HG03469 (cell line): Measurements from ENCODE around the gene IFI6.
"Not testable (repeated sequence)": the region's sequence is repeated elsewhere in the genome, so short reads cannot be mapped to it uniquely, and the experiment has no call there.

Source experiments
- ATAC-seq: cut with Tn5 transposase; IDR thresholded peaks from one replicate; pipeline ENCODE4 v1.9.1; 2021; ENCODE audit warnings: mild to moderate bottlenecking, moderate library complexity, moderate number of reproducible peaks; ENCODE audit not compliant: unreplicated experiment

Gene IFI6

GRCh38 chr1:27671964-27672749 is at the start of gene IFI6:
Gene IFI6 (minus strand): TSS chr1:27672192. CDS start chr1:27669314, 2,878 bp downstream.
- no peak for ATAC-seq

DNA sequence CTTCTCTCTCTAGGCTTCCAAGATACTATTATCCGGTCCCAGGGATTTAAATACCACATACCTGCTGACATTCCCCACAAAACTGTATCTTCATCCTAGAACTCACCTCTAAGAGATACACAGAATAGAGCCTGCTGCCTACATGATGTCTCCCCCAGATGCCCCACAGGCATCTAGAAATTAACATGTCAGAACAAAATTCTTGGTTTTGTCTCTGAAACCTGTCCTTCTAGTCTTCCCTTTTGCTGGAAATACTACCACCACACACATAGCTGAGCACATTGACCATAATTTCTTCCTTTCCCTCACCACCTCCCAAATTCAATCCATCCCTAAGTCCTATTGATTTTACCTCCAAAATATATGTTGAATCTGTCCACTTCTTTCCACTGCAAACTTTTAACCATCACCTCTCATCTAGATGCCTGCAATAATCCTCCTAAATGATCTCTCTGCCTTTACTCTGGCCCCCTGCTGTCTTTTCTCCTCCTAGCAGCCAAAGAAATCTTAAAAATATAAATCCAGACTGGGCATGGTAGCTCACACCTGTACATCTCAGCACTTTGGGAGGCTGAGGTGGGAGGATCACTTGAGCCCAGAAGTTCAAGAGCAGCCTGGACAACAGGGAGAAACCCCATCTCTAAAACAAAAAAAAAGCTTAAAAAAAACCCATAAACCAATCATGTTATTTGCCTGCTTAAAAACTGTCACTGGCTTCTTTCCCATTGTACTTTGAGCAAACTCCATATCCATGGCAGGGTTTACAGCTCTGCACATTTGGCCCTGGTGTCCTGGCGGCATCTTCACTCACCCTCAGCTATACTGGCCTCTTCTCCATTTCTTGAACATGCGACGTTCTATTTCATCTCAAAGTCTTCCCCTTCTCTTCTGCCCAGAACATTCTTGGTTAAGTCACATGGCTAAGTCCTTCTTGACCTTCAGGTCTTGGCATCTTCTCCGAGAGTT is 47.6 kb upstream of the IFI6 start:
- ATAC-seq: no peak

DNA sequence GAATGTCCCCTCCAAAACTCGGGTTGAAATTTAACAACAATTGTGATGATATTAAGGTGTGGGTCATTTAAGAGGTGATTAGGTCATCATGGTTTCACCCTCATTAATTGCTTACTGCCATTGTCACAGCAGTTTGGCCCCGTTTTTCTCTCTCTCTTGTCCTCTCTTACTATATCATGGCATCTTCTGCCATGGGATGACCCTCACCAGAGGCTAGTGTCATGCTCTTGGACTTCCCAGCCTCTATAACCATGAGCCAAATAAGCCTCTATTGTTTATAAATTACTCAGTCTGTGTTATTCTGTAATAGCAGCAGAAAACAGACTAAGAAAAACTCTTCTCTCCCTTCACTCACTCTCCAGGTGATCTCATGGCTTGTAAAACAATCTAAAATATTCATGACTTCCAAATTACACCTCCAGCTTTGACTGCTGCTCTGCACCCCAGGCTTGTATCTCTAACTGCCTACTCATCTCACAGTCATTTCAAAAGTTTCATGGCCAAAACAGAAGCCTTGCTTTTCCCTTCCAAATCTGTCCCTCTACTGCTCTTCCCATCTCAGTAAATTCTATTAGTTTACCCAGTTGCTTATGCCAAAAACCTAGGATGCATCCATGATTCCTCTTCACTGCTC is 44.4 kb upstream of the IFI6 start:
- no peak for ATAC-seq

DNA sequence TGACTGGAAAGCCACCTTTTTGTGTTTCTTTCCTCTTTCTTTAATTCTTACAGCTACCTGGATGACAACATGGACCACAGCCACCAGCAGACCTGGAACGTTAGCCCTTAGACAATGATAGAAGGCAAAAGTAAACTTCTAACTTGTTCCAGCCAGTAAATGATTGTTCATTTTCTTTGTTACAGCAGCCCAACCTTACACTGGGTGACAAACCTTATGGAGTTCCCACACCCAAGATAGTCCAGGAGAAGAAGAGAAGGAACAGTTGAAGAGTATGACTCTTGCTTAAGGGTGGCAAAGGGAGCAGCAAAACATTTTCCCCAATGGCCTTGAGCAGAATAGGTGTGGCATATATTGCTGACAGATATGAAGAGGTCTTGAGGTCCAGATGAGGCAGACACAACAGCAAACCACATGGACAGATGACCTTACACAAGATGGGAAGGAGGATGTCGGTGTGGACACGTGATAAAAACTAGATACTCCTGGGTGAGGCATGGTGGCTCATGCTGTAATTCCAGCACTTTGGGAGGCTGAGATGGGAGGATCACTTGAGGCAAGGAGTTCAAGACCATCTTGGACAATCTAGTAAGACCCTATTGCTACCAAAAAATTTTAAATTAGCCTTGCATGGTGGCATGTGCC is 42.0 kb upstream of the IFI6 start:
- no peak for ATAC-seq

GRCh38 chr1:27713139-27713725 is 41.2 kb upstream of the IFI6 start:
- no peak for ATAC-seq

DNA sequence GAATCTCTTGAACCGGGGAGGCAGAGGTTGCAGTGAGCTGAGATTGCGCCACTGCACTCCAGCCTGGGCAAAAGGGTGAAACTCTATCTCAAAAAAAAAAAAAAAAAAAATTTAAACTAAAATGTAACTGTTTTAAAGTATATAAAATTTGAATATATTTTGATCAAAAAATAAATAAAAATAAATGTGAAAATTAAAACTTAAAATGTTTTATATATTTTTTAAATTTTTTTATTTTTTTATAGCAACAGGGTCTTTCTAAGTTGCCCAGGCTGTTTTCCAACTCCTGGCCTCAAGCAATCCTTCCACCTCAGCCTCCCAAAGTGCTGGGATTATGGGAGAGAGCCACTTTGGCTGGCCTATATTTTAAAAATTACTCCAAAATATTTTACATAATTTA is 38.6 kb upstream of the IFI6 start:
- ATAC-seq: no peak

GRCh38 chr1:27705545-27705944 is 33.6 kb upstream of the IFI6 start:
- ATAC-seq: no peak

DNA sequence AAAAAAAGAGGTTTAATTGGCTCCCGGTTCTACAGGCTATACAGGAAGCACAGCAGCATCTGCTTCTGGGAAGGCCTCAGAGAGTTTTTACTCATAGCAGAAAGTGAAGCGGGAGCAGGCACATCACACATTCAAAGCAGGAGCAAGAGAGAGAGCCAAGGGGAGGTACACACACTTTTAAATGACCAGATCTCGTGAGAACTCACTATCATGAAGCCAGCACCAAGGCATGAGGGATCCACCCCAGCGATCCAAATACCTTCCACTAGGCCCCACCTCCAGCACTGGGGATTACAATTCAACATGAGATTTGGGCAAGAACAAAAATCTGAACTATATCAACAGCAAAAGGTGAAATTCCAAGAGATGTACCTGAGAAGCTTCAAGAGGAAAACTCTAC is 33.0 kb upstream of the IFI6 start:
- no peak for ATAC-seq

DNA sequence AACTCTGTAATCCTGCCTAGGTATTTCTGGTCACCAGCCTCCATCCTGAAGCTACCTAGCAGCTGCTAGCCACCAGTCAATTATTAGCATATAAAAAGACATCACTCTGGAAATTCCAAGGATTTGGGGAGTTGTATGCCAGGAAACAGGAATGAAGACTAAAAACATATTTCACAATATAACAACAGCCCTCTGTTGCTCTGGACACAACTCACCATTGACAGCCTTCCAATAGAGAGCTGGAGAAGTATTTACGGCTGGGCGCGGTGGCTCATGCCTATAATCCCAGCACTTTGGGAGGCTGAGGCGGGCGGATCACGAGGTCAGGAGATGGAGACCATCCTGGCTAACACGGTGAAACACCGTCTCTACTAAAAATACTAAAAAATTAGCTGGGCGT is 24.8 kb upstream of the IFI6 start:
- not testable (repeated sequence) for ATAC-seq

GRCh38 chr1:27690183-27690582 is 18.2 kb upstream of the IFI6 start:
- no peak for ATAC-seq

DNA sequence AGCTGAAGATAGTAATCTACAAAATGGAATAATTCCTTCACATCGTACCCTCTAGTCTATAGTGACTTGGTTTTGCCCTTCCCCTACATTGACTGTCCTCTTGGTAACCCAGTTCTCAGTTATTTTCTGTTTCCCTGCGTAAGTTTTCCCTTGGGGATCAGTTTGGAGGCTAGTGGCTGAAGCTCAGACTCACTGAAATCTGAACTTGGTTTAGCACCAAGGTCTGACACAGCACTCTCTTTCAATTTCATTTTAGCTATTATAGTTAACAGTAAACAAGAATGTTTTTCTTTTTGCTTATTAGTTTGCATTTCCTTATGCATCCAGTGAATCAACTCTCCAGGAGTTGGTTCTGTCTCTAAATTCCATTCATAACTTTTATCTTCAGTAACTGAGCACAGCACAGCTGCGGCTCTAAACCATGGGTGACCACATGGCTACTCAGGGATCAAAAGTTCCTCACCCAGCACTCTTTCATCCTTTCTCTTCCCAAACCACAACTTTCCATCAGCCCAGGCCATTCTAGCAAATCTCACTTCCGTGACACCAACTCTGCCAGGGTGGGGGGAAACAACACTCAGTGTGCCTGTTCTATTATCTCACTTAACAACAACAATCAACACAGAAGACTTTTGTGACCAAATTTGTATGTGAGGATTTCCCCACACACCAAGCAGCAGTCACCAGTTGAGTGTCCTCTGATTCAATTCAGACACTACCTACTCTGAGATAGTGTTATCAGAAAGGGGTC is 17.6 kb upstream of the IFI6 start:
- no peak for ATAC-seq

- no peak for ATAC-seq
Observed at GRCh38 chr1:27687906-27688305, 15.9 kb upstream of the IFI6 start.

- no peak for ATAC-seq
Observed at GRCh38 chr1:27686223-27686990, 14.4 kb upstream of the IFI6 start.

DNA sequence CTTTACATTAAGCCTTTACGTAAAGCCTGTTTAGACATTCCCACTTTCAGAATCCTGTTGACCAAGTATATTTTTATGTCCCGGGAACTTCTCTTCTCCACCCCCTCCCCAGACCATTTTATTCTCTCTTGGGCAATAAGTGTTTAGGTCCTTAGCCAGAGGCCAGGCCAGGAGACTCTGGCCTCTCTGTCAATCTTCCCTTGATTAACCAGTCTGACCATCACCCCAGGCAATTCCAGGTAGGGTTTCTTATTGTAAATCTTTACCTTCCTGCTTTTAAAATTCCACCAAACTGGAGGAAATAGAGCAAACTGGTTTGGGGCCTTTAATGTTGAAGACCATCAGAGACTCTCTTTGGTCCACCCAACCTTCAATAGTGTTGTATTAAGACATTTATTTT is 12.2 kb upstream of the IFI6 start:
- no peak for ATAC-seq

DNA sequence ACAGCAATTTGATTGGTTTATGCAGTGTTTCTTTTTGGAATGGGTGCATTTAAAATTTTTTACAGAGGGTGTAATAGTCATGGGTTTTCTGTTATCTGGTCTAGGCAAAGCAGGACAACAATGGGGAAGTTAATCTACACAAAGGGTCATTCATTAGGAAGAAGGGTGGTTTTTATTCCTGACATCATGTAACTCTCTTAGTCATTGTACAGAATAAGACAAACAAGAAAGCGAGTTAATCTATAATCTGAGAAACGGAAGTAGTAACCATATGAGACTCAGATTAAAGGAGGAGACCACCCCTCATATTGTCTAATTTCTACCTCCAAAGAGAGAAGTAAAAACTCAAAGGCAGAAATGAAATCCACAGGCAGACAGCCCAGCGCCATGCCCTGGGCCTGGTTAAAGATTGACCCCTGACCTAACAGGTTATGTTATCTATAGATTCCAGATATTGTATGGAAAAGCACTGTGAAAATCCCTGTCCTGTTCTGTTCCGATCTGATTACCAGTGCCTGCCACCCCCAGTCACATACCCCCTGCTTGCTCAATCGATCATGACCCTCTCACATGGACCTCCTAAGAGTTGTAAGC is 10.5 kb upstream of the IFI6 start:
- ATAC-seq: no peak

- ATAC-seq: not testable (repeated sequence)
Observed at GRCh38 chr1:27681580-27681979, 9.6 kb upstream of the IFI6 start.

GRCh38 chr1:27680225-27680791 is 8.3 kb upstream of the IFI6 start:
- not testable (repeated sequence) for ATAC-seq

DNA sequence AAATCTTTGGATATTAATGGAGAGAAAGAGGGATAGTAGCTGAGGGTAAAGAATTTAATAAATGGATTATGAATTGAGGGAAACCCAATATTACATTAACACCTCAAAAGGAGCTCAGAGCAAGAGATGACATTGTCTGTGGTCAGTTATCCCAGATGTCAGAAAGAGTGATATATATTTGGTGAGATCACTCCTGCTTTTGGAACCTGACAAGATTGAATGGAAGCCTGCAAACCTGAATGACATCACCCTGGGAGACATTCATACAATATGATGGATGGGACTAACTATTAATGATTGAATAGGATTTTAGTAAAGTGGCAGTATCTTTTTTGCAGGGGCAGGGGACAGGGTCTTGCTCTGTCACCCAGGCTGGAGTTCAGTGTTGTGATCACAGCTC is 6.8 kb upstream of the IFI6 start:
- no peak for ATAC-seq
